GM12865 (cell line): ENCODE measurements around the gene OTOF.

Experiments used
- DNase-seq: peaks from one replicate; pipeline ENCODE4 v3.0.0; 2010; ENCODE audit warnings: low read depth
- H3K4me3 ChIP-seq: 2 replicates; pipeline ENCODE4 v1.5.1; 2011; ENCODE audit warnings: mild to moderate bottlenecking, low read depth, low read length, control low read depth
- CTCF ChIP-seq: IDR thresholded peaks from 2 replicates; pipeline ENCODE4 v1.5.1; 2011; ENCODE audit warnings: low read length, control low read depth, low read depth, inconsistent platforms; ENCODE audit not compliant: insufficient read depth; ENCODE audit errors: missing control alignments

Gene OTOF

GRCh38 chr2:26456440-26457250 is 21.3 kb downstream of the OTOF start:
- no peak for TF ChIP-seq CTCF
- no peak overlapping the region for H3K4me3 ChIP-seq
- peak; percentile 11 for DNase-seq

- H3K4me3 ChIP-seq: no peak overlapping the region
- TF ChIP-seq CTCF: no peak
- DNase-seq: no peak
Measured at GRCh38 chr2:26455670-26456439, 22.1 kb downstream of the OTOF start.

- H3K4me3 ChIP-seq: no peak overlapping the region
- no peak for DNase-seq
- no peak for TF ChIP-seq CTCF
Measured at GRCh38 chr2:26455037-26455669, 22.8 kb downstream of the OTOF start.

GRCh38 chr2:26454561-26455001 is 23.3 kb downstream of the OTOF start:
- no peak for TF ChIP-seq CTCF
- H3K4me3 ChIP-seq: no peak overlapping the region
- no peak for DNase-seq

- DNase-seq: no peak
- TF ChIP-seq CTCF: no peak
- no peak overlapping the region for H3K4me3 ChIP-seq
Measured at GRCh38 chr2:26453421-26454329, 24.2 kb downstream of the OTOF start.

GRCh38 chr2:26451700-26452099 is 26.2 kb downstream of the OTOF start:
- DNase-seq: no peak
- TF ChIP-seq CTCF: no peak
- no peak overlapping the region for H3K4me3 ChIP-seq
